NCI-H2227 (cell line): ENCODE data around the gene GDF15.
"Not testable (repeated sequence)": the region's sequence is repeated elsewhere in the genome, so short reads cannot be mapped to it uniquely, and the experiment has no call there.

Experiments used
- DNase-seq: peaks from one replicate; lab custom pipeline; 2025; ENCODE audit not compliant: unreplicated experiment; lab: John Stamatoyannopoulos, UW

GDF15 gene

GRCh38 chr19:18391509-18392075 lies 5.6 kb downstream of the GDF15 start:
- no peak for DNase-seq

GRCh38 chr19:18392417-18392816 lies 6.5 kb downstream of the GDF15 start:
- DNase-seq: no peak

- no peak for DNase-seq
Observed at GRCh38 chr19:18392926-18393325, 7.0 kb downstream of the GDF15 start.

- no peak for DNase-seq
Observed at GRCh38 chr19:18393836-18394235, 7.9 kb downstream of the GDF15 start.

- no peak for DNase-seq
Observed at GRCh38 chr19:18396471-18397241, 10.7 kb downstream of the GDF15 start.

- DNase-seq: peak; percentile 31
Observed at GRCh38 chr19:18397242-18398202, 11.6 kb downstream of the GDF15 start, which contains the start of gene LRRC25. Gene LRRC25 (minus strand): TSS chr19:18397622. CDS start chr19:18396963, 659 bp downstream.

- DNase-seq: no peak
Observed at GRCh38 chr19:18399008-18399407, 13.1 kb downstream of the GDF15 start.

- peak; percentile 39 for DNase-seq
Observed at GRCh38 chr19:18401580-18402112, 15.7 kb downstream of the GDF15 start.

GRCh38 chr19:18402455-18403248 lies 16.7 kb downstream of the GDF15 start:
- DNase-seq: not testable (repeated sequence)

GRCh38 chr19:18405754-18406153 lies 19.8 kb downstream of the GDF15 start:
- DNase-seq: not testable (repeated sequence)

GRCh38 chr19:18406749-18407148 lies 20.8 kb downstream of the GDF15 start:
- DNase-seq: no peak

GRCh38 chr19:18408053-18408476 lies 22.1 kb downstream of the GDF15 start:
- no peak for DNase-seq

- DNase-seq: no peak
Observed at GRCh38 chr19:18412610-18413239, 26.8 kb downstream of the GDF15 start.

GRCh38 chr19:18414504-18415177 lies 28.7 kb downstream of the GDF15 start:
- DNase-seq: peak; percentile 18

GRCh38 chr19:18415178-18415867 lies 29.4 kb downstream of the GDF15 start:
- peak; percentile 82 for DNase-seq

GRCh38 chr19:18416778-18417249 lies 30.9 kb downstream of the GDF15 start:
- DNase-seq: peak; percentile 87

GRCh38 chr19:18417250-18418028 lies 31.5 kb downstream of the GDF15 start:
- DNase-seq: peak; percentile 75

GRCh38 chr19:18418029-18418482 lies 32.1 kb downstream of the GDF15 start:
- no peak for DNase-seq
